GM12878 (cell line): Measurements from ENCODE around the gene TRRAP.

Source experiments
- CEBPB ChIP-seq, 2 experiments: fragments of 150-350 bp in 1 of 2; IDR thresholded peaks; 2 replicates each; pipeline ENCODE4 v1.6.1; 2012 to 2014; ENCODE audit warnings: low read depth in 2 of 2, low read length in 2 of 2, borderline replicate concordance in 1 of 2, inconsistent platforms in 1 of 2
- CHD2 ChIP-seq: IDR thresholded peaks from 2 replicates; pipeline ENCODE4 v1.6.1; 2011; ENCODE audit warnings: low read depth, low read length, improper control_type of control experiment, borderline replicate concordance
- CTCF ChIP-seq, 3 experiments: IDR thresholded peaks in 2 of 3; conservative IDR thresholded peaks in 1 of 3; 2 replicates each; pipeline ENCODE4 v1.5.1; 2011; ENCODE audit warnings: low read depth in 3 of 3, low read length in 3 of 3, mild to moderate bottlenecking in 3 of 3, control low read depth in 2 of 3, moderate library complexity in 2 of 3, inconsistent platforms in 1 of 3, mixed read lengths in 1 of 3; ENCODE audit not compliant: control insufficient read depth in 2 of 3, insufficient read depth in 1 of 3; ENCODE audit errors: extremely low read depth in 1 of 3
- HDAC6 ChIP-seq: fragments of 200-600 bp; sonication (generic); IDR thresholded peaks from one replicate; pipeline ENCODE4 v1.8.0; 2017; ENCODE audit warnings: antibody characterized with exemption; ENCODE audit not compliant: unreplicated experiment
- MAX ChIP-seq: IDR thresholded peaks from 2 replicates; pipeline ENCODE4 v1.6.1; 2012; ENCODE audit warnings: low read depth, low read length, improper control_type of control experiment
- MXI1 ChIP-seq: fragments of 150-350 bp; IDR thresholded peaks from 2 replicates; pipeline ENCODE4 v1.6.1; 2011; ENCODE audit warnings: low read depth, mild to moderate bottlenecking, inconsistent platforms, low read length, improper control_type of control experiment
- MYC ChIP-seq: IDR thresholded peaks from 2 replicates; pipeline ENCODE4 v1.6.1; 2011; ENCODE audit warnings: mild to moderate bottlenecking, low read length, moderate library complexity, inconsistent platforms; ENCODE audit not compliant: insufficient read depth, insufficient replicate concordance, insufficient read length, severe bottlenecking
- NR2C2 ChIP-seq: IDR thresholded peaks from 2 replicates; pipeline ENCODE4 v1.6.1; 2011; ENCODE audit warnings: borderline replicate concordance, low read depth; ENCODE audit not compliant: control insufficient read depth, insufficient read length
- NRF1 ChIP-seq: conservative IDR thresholded peaks from 2 replicates; pipeline ENCODE4 v1.6.1; 2011; ENCODE audit warnings: mild to moderate bottlenecking, low read depth, low read length, improper control_type of control experiment
- POLR2A ChIP-seq: IDR thresholded peaks from 2 replicates; pipeline ENCODE4 v1.6.1; 2011; ENCODE audit warnings: low read depth, mild to moderate bottlenecking, low read length
- POLR2AphosphoS2 ChIP-seq: IDR thresholded peaks from 2 replicates; pipeline ENCODE4 v1.6.1; 2011; ENCODE audit warnings: low read depth, mild to moderate bottlenecking, low read length, improper control_type of control experiment, moderate library complexity
- REST ChIP-seq: IDR thresholded peaks from 2 replicates; pipeline ENCODE4 v1.6.1; 2012; ENCODE audit warnings: mild to moderate bottlenecking, low read depth, low read length
- USF1 ChIP-seq: IDR thresholded peaks from 2 replicates; pipeline ENCODE4 v1.6.1; 2011; ENCODE audit warnings: borderline replicate concordance, low read depth, mild to moderate bottlenecking, moderate library complexity, mixed read lengths, low read length; ENCODE audit not compliant: insufficient read depth; ENCODE audit errors: extremely low read length
- ZBTB40 ChIP-seq: fragments of 450-650 bp; IDR thresholded peaks from 2 replicates; pipeline ENCODE4 v1.6.1; 2016; ENCODE audit warnings: mild to moderate bottlenecking, moderate library complexity, borderline replicate concordance

- TF ChIP-seq MAX (no peak), MYC (no peak), MXI1 (no peak), HDAC6 (no peak), CTCF (IDR thresholded peaks at IDR 0.05 in 2 of 3, conservative IDR thresholded peaks at IDR 0.05 in 1 of 3; ENCODE audit: control insufficient read depth in 2 of 3, extremely low read depth in 1 of 3, insufficient read depth in 1 of 3, low read depth in 3 of 3, low read length in 3 of 3) (no peak), POLR2A (no peak), NRF1 (no peak), CHD2 (no peak), REST (no peak), CEBPB (IDR thresholded peaks at IDR 0.05; ENCODE audit: borderline replicate concordance in 1 of 2, low read depth in 2 of 2, low read length in 2 of 2) (no peak), ZBTB40 (no peak), POLR2AphosphoS2 (no peak), USF1 (no peak), NR2C2 (no peak)
Observed at GRCh38 chr7:99030457-99030856, 152.1 kb downstream of the TRRAP start.
